SK-N-SH (cell line): Measurements from ENCODE around the gene ERI2. TPM values are rescaled to one million over a fixed set of nuclear protein-coding genes. Genes with fewer than 3 reads are reported as not detected.

ENCODE experiments used
- CTCF ChIA-PET: fragments of 300-600, 350-600 bp; formaldehyde crosslinking; extraction: SDS; loops from one replicate; lab custom pipeline; 2021; lab: Yijun Ruan, JAX
- POLR2A ChIA-PET: fragments of 350-600 bp; sonication (Branson Sonifier 250); formaldehyde crosslinking; extraction: SDS; loops from one replicate; lab custom pipeline; 2020; ENCODE audit warnings: antibody characterized with exemption, inconsistent platforms; lab: Yijun Ruan, JAX
- DNase-seq: peaks from one replicate; pipeline ENCODE4 v3.0.0; 2012
- H2AFZ ChIP-seq: fragments of 200-600 bp; sonication (generic); 2 replicates; pipeline ENCODE4 v1.8.1; 2016; ENCODE audit warnings: antibody characterized with exemption, mild to moderate bottlenecking, low read depth
- H3F3A ChIP-seq: fragments of 200-600 bp; sonication (generic); replicated peaks from 2 replicates; pipeline ENCODE3; 2016; ENCODE audit warnings: antibody characterized with exemption, mild to moderate bottlenecking; ENCODE audit not compliant: insufficient read depth
- H3K27ac ChIP-seq, 2 experiments: fragments of 200-500 bp in 1 of 2; fragments of 200-600 bp in 1 of 2; sonication (Bioruptor generic) in 1 of 2; sonication (generic), shearing (Covaris generic) in 1 of 2; 2 replicates each; pipeline versions ENCODE4 v1.5.1 to v1.6.1; 2014 to 2016; ENCODE audit warnings: low read depth in 2 of 2, inconsistent platforms in 1 of 2, low read length in 1 of 2, mild to moderate bottlenecking in 1 of 2, mixed read lengths in 1 of 2
- H3K27me3 ChIP-seq: fragments of 200-600 bp; sonication (generic), shearing (Covaris generic); 2 replicates; pipeline ENCODE4 v1.6.1; 2016; ENCODE audit warnings: mixed run types; ENCODE audit not compliant: insufficient read depth
- H3K36me3 ChIP-seq, 2 experiments: fragments of 200-500 bp in 1 of 2; fragments of 200-600 bp in 1 of 2; sonication (Bioruptor generic) in 1 of 2; sonication (generic) in 1 of 2; replicated peaks in 1 of 2; 2 replicates each; pipeline versions ENCODE3 to v1.5.1; 2014 to 2016; ENCODE audit warnings: low read length in 1 of 2, mild to moderate bottlenecking in 1 of 2; ENCODE audit not compliant: insufficient read depth in 2 of 2, control insufficient read depth in 1 of 2
- H3K4me1 ChIP-seq, 2 experiments: fragments of 200-500 bp in 1 of 2; fragments of 200-600 bp in 1 of 2; sonication (Bioruptor generic) in 1 of 2; sonication (generic), shearing (Covaris generic) in 1 of 2; 2 replicates each; pipeline versions ENCODE4 v1.5.1 to v1.6.1; 2014 to 2016; ENCODE audit warnings: low read depth in 1 of 2, low read length in 1 of 2, mixed run types in 1 of 2; ENCODE audit not compliant: insufficient read depth in 2 of 2, control insufficient read depth in 1 of 2
- H3K4me2 ChIP-seq: fragments of 200-600 bp; sonication (generic), shearing (Covaris generic); 2 replicates; pipeline ENCODE4 v1.6.1; 2017; ENCODE audit warnings: mixed run types
- H3K4me3 ChIP-seq, 2 experiments: fragments of 200-500 bp in 1 of 2; fragments of 200-600 bp in 1 of 2; sonication (Bioruptor generic) in 1 of 2; sonication (generic), shearing (Covaris generic) in 1 of 2; 2 replicates each; pipeline versions ENCODE4 v1.5.1 to v1.8.1; 2014 to 2016; ENCODE audit warnings: low read depth in 2 of 2, inconsistent platforms in 1 of 2, low read length in 1 of 2, mild to moderate bottlenecking in 1 of 2, mixed read lengths in 1 of 2, moderate library complexity in 1 of 2
- H3K79me2 ChIP-seq: fragments of 200-600 bp; sonication (generic); 2 replicates; pipeline ENCODE4 v1.8.1; 2017; ENCODE audit warnings: mild to moderate bottlenecking; ENCODE audit not compliant: insufficient read depth
- H3K9ac ChIP-seq: fragments of 200-600 bp; sonication (generic); 2 replicates; pipeline ENCODE4 v1.6.1; 2017; ENCODE audit warnings: mixed run types
- H3K9me2 ChIP-seq: fragments of 200-600 bp; sonication (generic); 2 replicates; pipeline ENCODE4 v1.6.1; 2017; ENCODE audit warnings: mixed run types
- H3K9me3 ChIP-seq: fragments of 200-600 bp; sonication (generic); 2 replicates; pipeline ENCODE4 v1.6.1; 2017; ENCODE audit warnings: mixed run types, mild to moderate bottlenecking, moderate library complexity
- H4K20me1 ChIP-seq: fragments of 200-600 bp; sonication (generic); 2 replicates; pipeline ENCODE4 v1.6.1; 2017; ENCODE audit warnings: mild to moderate bottlenecking, mixed run types; ENCODE audit not compliant: insufficient read depth
- CHD2 ChIP-seq: fragments of 150-350 bp; IDR thresholded peaks from 2 replicates; pipeline ENCODE4 v1.6.1; 2018; ENCODE audit warnings: low read length; ENCODE audit not compliant: partially characterized antibody
- FOXM1 ChIP-seq: IDR thresholded peaks from 2 replicates; pipeline ENCODE4 v1.4.0; 2012; ENCODE audit warnings: low read depth, mild to moderate bottlenecking
- GABPA ChIP-seq: IDR thresholded peaks from 2 replicates; pipeline ENCODE4 v1.4.0; 2012; ENCODE audit warnings: low read depth, mild to moderate bottlenecking
- GATA2 ChIP-seq: sonication (generic); formaldehyde crosslinking; IDR thresholded peaks from 2 replicates; pipeline ENCODE4 v1.5.0; 2020; ENCODE audit warnings: mild to moderate bottlenecking, missing genetic modification reagents
- MEF2A ChIP-seq: IDR thresholded peaks from 2 replicates; pipeline ENCODE4 v1.4.0; 2012; ENCODE audit warnings: low read depth, borderline replicate concordance
- MXI1 ChIP-seq: IDR thresholded peaks from 2 replicates; pipeline ENCODE4 v1.6.1; 2012; ENCODE audit warnings: mild to moderate bottlenecking, low read depth, low read length, improper control_type of control experiment
- POLR2AphosphoS5 ChIP-seq: IDR thresholded peaks from 2 replicates; pipeline ENCODE4 v1.6.1; 2012; ENCODE audit warnings: low read depth, low read length
- RAD21 ChIP-seq: IDR thresholded peaks from 2 replicates; pipeline ENCODE4 v1.6.1; 2012; ENCODE audit warnings: mild to moderate bottlenecking, low read length
- RCOR1 ChIP-seq: fragments of 150-350 bp; IDR thresholded peaks from 2 replicates; pipeline ENCODE4 v1.6.1; 2017; ENCODE audit warnings: antibody characterized with exemption, low read length
- RXRA ChIP-seq: IDR thresholded peaks from 2 replicates; pipeline ENCODE4 v1.4.0; 2012; ENCODE audit warnings: low read depth, mild to moderate bottlenecking, borderline replicate concordance
- SMC3 ChIP-seq: IDR thresholded peaks from 2 replicates; pipeline ENCODE4 v1.6.1; 2012; ENCODE audit warnings: low read depth, low read length, improper control_type of control experiment
- TCF12 ChIP-seq: IDR thresholded peaks from 2 replicates; pipeline ENCODE4 v1.4.0; 2012
- TEAD4 ChIP-seq: IDR thresholded peaks from 2 replicates; pipeline ENCODE4 v1.4.0; 2012; ENCODE audit warnings: mild to moderate bottlenecking, borderline replicate concordance; ENCODE audit not compliant: insufficient read depth
- YY1 ChIP-seq: IDR thresholded peaks from 2 replicates; pipeline ENCODE4 v1.4.0; 2012; ENCODE audit warnings: low read depth, mild to moderate bottlenecking
- WGBS: methylation state at CpG from one replicate; pipeline ENCODE4 v1.1.6; 2017; ENCODE audit warnings: low lambda C conversion rate; 5-methylcytosine and 5-hydroxymethylcytosine counted together
- polyA plus RNA-seq, 3 experiments: library from polyadenylated mRNA; depleted of rRNA; stranded (reverse); fragments of >200 nt; gene quantifications; 2 replicates each; pipeline ENCODE4 v1.2.3, GENCODE V29; 2012
- TF ChIP-seq, protein P1 (sequence below): IDR thresholded peaks from 2 replicates; pipeline ENCODE4; 2012
- TF ChIP-seq, protein P2 (sequence below): fragments of 200-600 bp; sonication (generic); IDR thresholded peaks from 2 replicates; pipeline ENCODE4 v1.6.1; 2017; ENCODE audit warnings: antibody characterized with exemption, mild to moderate bottlenecking, moderate library complexity
- TF ChIP-seq, protein P3 (sequence below): fragments of 150-350 bp; IDR thresholded peaks from 2 replicates; pipeline ENCODE4 v1.6.1; 2016; ENCODE audit warnings: mild to moderate bottlenecking, low read depth, low read length

ERI2 gene
- polyA plus RNA-seq, 1 of the 3 experiments (the other 2 are of a cell fraction) = 9.1 TPM

DNA sequence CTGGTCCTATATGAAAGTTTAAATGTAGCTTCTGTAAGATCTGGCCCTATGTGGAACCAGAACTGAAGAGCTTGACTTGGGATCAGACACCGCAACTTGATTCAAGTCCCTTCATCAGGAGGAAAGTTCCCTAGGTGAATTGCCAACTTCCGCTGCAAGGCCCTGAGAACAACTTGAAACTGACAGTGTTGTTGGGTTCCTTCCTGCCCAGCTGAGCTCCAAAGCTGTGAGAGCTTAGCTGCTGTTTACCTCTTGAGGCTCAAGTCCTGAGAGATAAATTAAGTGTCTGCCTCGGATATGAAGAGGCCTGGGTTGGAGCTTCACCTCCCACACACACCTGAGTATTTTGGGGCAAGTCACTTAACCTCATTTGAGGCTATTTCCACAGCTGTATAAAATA is 44.7 kb upstream of the ERI2 start (continued):
- TF ChIP-seq FOXM1 = no peak

DNA sequence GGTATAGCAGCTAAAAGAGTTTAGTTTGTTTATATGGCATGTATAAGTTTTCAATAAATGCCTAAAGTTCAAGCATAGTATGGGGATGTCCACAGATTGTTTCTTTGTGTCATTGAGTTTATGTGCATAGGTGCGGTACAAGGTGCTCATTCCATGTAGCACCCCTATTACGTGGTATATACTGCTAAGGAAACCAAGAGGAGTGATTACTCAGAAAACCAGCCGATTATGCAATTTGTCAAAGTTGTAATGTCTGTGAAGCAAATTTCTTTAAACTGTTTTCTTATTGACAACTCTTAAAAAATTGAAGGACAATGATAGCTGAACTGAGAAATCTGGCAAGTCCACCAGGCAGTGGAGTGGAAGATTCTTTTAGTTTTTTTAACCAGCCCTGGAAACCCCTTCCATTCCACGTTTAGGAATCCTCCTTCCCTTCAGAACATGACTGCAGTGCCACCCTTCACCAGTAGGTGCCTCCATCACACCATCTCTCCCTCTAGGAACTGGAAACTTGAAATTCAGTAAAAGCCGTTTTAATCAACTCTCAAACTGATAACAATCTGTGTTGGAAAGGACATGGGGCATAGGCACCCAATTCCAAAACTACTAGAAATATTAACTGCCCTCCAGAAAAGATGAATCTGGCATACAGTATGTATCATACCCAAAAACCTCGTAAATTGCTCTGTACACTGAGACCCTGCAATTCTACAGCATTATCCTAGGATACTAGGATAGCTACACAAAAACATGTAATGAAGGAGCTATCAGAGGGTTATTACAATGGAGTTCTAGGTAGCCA is 43.5 kb upstream of the ERI2 start:
- Histone ChIP-seq H3K36me3 (peaks cover 31 to 39% of the 10 kb centered on the region in 2 experiments), H3F3A (peaks cover 7% of the 10 kb centered on the region), H3K4me1 (peaks cover 0 to 4% of the 10 kb centered on the region in 2 experiments; a peak in 2 of 4 replicates), H3K27ac (peak overlapping the region in 1 of 2 experiments; percentile 7; a peak in 1 of 4 replicates), H3K4me3 (peak overlapping the region in 1 of 2 experiments; percentile 40; a peak in 1 of 4 replicates), H2AFZ (no peak overlapping the region), H3K9me3 (no peaks in the 10 kb centered on the region), H3K27me3 (no peaks in the 10 kb centered on the region), H3K79me2 (0 out of 2 replicates have a peak, but pooled peaks cover 2% of the 10 kb centered on the region), H3K4me2 (no peak overlapping the region), H3K9me2 (no peaks in the 10 kb centered on the region), H4K20me1 (no peaks in the 10 kb centered on the region), H3K9ac (no peak overlapping the region)
- ChIA-PET CTCF (interaction anchor here (0.6 to 5.1 kb wide), 42 partner anchors 9 to 423 kb away, joined by 3 to 50 read pairs (median 4); partner anchors contain the start of genes DCUN1D3, ERI2, LDAF1 and LYRM1), POLR2A (no interaction called here)
- WGBS = 47% methylated on average over 6 of the region's 6 CpGs
- TF ChIP-seq, protein P1, sequence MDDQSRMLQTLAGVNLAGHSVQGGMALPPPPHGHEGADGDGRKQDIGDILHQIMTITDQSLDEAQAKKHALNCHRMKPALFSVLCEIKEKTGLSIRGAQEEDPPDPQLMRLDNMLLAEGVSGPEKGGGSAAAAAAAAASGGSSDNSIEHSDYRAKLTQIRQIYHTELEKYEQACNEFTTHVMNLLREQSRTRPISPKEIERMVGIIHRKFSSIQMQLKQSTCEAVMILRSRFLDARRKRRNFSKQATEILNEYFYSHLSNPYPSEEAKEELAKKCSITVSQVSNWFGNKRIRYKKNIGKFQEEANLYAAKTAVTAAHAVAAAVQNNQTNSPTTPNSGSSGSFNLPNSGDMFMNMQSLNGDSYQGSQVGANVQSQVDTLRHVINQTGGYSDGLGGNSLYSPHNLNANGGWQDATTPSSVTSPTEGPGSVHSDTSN = no peak
- TF ChIP-seq YY1 = no peak
- TF ChIP-seq, protein P2, sequence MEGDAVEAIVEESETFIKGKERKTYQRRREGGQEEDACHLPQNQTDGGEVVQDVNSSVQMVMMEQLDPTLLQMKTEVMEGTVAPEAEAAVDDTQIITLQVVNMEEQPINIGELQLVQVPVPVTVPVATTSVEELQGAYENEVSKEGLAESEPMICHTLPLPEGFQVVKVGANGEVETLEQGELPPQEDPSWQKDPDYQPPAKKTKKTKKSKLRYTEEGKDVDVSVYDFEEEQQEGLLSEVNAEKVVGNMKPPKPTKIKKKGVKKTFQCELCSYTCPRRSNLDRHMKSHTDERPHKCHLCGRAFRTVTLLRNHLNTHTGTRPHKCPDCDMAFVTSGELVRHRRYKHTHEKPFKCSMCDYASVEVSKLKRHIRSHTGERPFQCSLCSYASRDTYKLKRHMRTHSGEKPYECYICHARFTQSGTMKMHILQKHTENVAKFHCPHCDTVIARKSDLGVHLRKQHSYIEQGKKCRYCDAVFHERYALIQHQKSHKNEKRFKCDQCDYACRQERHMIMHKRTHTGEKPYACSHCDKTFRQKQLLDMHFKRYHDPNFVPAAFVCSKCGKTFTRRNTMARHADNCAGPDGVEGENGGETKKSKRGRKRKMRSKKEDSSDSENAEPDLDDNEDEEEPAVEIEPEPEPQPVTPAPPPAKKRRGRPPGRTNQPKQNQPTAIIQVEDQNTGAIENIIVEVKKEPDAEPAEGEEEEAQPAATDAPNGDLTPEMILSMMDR = peak; percentile 100
- TF ChIP-seq RXRA = no peak
- TF ChIP-seq RCOR1 = no peak
- no peak for TF ChIP-seq TEAD4
- TF ChIP-seq CHD2 = no peak
- TF ChIP-seq SMC3 = peak; percentile 88
- TF ChIP-seq, protein P3, sequence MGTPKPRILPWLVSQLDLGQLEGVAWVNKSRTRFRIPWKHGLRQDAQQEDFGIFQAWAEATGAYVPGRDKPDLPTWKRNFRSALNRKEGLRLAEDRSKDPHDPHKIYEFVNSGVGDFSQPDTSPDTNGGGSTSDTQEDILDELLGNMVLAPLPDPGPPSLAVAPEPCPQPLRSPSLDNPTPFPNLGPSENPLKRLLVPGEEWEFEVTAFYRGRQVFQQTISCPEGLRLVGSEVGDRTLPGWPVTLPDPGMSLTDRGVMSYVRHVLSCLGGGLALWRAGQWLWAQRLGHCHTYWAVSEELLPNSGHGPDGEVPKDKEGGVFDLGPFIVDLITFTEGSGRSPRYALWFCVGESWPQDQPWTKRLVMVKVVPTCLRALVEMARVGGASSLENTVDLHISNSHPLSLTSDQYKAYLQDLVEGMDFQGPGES = no peak
- no peak for TF ChIP-seq MEF2A
- TF ChIP-seq POLR2AphosphoS5 = peak; percentile 23; the same call in 1 of the 2 replicates
- peak; percentile 58 for TF ChIP-seq GATA2 (CRISPR knock-in tag)
- TF ChIP-seq MXI1 = no peak
- peak; percentile 96 for TF ChIP-seq RAD21
- no peak for TF ChIP-seq GABPA
- no peak for TF ChIP-seq TCF12
- peak; percentile 50 for DNase-seq
